ENCODE data around the gene SREK1IP1. TPM values are rescaled to one million over a fixed set of nuclear protein-coding genes. Genes with fewer than 3 reads are reported as not detected.

The SREK1IP1 gene
- total and polyA plus RNA-seq, 9 of the 15 experiments (the other 6 are each of a cell fraction or from before 2014, with no cell fraction given), result 6.9 to 45.2 (median 21.7) TPM

GRCh38 chr5:64685866-64686265 lies 82.6 kb downstream of the SREK1IP1 start:
- Histone ChIP-seq H4K20me1 (replicated peaks; ENCODE audit: control insufficient read depth, insufficient read depth, low read length) (no peaks in the 10 kb centered on the region), H3K27ac (ENCODE audit: extremely low read depth, low read depth, low read length) (no peak overlapping the region), H3K9me3 (replicated peaks; ENCODE audit: control insufficient read depth, insufficient read depth, low read depth, low read length) (no peaks in the 10 kb centered on the region), H3K4me2 (ENCODE audit: insufficient read depth, low read length) (no peak overlapping the region), H3K9me1 (ENCODE audit: control insufficient read depth, insufficient read depth, low read length) (no peaks in the 10 kb centered on the region), H3K4me3 (no peak overlapping the region), H3K4me1 (replicated peaks in 1 of 2; ENCODE audit: control insufficient read depth in 2 of 2, insufficient read depth in 2 of 2, low read length in 2 of 2) (peaks cover 0 to 8% of the 10 kb centered on the region in 2 experiments; a peak in 4 of 5 replicates), H3K79me2 (ENCODE audit: control insufficient read depth, insufficient read depth, low read length) (no peaks in the 10 kb centered on the region), H3K27me3 (ENCODE audit: control insufficient read depth in 2 of 2, insufficient read depth in 2 of 2, low read length in 2 of 2) (peaks cover 14 to 16% of the 10 kb centered on the region in 2 experiments), H2AFZ (ENCODE audit: low read depth, low read length) (no peak overlapping the region), H3K9ac (ENCODE audit: insufficient read depth in 1 of 2, low read depth in 2 of 2, low read length in 2 of 2) (no peak overlapping the region), H3K36me3 (ENCODE audit: control insufficient read depth, insufficient read depth, low read length) (no peaks in the 10 kb centered on the region)
- TF ChIP-seq SRSF3 (IDR thresholded peaks at IDR 0.05; ENCODE audit: insufficient read depth, low read length) (no peak), GABPA (tag; conservative IDR thresholded peaks at IDR 0.05; ENCODE audit: low read depth) (no peak), BMI1 (IDR thresholded peaks at IDR 0.05; ENCODE audit: low read length) (no peak), MCM7 (IDR thresholded peaks at IDR 0.05) (no peak), KLF16 (IDR thresholded peaks at IDR 0.05) (no peak), HCFC1 (IDR thresholded peaks at IDR 0.05; ENCODE audit: low read depth, low read length) (no peak), ZSCAN29 (IDR thresholded peaks at IDR 0.05) (no peak), THRAP3 (IDR thresholded peaks at IDR 0.05; ENCODE audit: borderline replicate concordance) (no peak), HMBOX1 (IDR thresholded peaks at IDR 0.05) (no peak)
- in situ Hi-C loops (cut with MboI) (no loop called here), intact Hi-C loops (cut with micrococcal nuclease) (no loop called here)
- no peak for ATAC-seq
- ChIA-PET POLR2A (interaction anchor here (0.6 kb wide), 1 partner anchor 1482 kb away, joined by 3 read pairs; no protein-coding TSS in a partner anchor), CTCF (ENCODE audit: low intra/inter-chr PET ratio) (no interaction called here)
- FAIRE-seq, result no peak
- no peak for DNase-seq (ENCODE audit: extremely low read depth in 1 of 4, low spot score in 3 of 4)
- WGBS (ENCODE audit: insufficient coverage, low coverage, missing lambda C conversion rate), result 0% methylated on average over 5 of the region's 5 CpGs
- no TSS peak for BruUV-seq (replicated peaks)
